Stimulated activated CD8-positive, alpha-beta memory T cell treated with anti-CD3 and anti-CD28 coated beads, Interleukin-4, amount 100 ng/mL, for 24 hours (primary cell): ENCODE measurements around the gene PRMT7.
A peak's percentile ranks its signal among the peaks of the same experiment; 100 is the strongest.

Experiments
- DNase-seq: peaks from one replicate; pipeline ENCODE4 v3.0.0-alpha.2; 2020; ENCODE audit warnings: low read depth

The PRMT7 gene, protein sequence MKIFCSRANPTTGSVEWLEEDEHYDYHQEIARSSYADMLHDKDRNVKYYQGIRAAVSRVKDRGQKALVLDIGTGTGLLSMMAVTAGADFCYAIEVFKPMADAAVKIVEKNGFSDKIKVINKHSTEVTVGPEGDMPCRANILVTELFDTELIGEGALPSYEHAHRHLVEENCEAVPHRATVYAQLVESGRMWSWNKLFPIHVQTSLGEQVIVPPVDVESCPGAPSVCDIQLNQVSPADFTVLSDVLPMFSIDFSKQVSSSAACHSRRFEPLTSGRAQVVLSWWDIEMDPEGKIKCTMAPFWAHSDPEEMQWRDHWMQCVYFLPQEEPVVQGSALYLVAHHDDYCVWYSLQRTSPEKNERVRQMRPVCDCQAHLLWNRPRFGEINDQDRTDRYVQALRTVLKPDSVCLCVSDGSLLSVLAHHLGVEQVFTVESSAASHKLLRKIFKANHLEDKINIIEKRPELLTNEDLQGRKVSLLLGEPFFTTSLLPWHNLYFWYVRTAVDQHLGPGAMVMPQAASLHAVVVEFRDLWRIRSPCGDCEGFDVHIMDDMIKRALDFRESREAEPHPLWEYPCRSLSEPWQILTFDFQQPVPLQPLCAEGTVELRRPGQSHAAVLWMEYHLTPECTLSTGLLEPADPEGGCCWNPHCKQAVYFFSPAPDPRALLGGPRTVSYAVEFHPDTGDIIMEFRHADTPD

DNA sequence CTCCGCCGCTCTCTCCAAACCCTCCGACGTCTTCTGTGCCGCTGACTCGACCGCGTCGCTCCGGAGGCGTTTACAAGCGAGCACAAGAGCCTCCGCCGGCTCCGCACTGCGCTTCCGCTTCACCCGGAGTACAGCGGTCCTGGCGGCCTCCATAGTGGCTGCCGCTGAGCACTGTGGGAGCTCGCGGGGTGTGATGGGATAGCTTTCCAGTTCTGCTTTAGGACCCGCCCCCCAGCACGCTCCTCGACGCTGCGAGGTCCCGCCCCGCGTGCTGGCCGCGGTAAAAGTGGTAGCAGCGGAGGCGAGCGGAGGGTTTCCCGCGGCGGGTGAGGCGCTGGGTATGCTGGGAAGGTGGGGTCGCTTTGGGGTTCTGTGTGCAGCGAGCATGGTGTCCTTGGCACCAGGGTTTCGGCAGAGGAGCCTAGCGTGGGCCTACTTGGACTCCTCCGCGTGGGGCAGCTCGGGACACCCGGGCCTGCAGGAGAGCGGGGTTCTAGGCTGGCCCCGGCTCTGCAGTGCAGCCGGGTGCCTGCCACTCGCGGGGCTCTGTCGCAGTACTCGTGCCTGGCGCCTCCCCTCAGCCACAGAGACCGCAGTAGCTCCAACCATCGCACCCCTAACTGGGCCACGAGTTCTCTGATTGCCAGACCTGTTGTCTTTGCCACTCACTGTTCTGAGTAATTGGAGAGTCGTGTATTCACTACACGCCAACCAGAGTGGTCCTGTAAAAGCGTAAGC lies at the start of gene PRMT7, which contains the start of gene SLC7A6OS:
Gene PRMT7, plus strand, starts transcription at position 246 of the 738 bp plus-strand sequence. CDS start 4,961 bp downstream, outside the sequence.
Gene SLC7A6OS, minus strand, starts transcription at position 173 of the 738 bp plus-strand sequence. Its CDS starts 20 bp downstream, at position 153.
- peak; percentile 91 for DNase-seq

DNA sequence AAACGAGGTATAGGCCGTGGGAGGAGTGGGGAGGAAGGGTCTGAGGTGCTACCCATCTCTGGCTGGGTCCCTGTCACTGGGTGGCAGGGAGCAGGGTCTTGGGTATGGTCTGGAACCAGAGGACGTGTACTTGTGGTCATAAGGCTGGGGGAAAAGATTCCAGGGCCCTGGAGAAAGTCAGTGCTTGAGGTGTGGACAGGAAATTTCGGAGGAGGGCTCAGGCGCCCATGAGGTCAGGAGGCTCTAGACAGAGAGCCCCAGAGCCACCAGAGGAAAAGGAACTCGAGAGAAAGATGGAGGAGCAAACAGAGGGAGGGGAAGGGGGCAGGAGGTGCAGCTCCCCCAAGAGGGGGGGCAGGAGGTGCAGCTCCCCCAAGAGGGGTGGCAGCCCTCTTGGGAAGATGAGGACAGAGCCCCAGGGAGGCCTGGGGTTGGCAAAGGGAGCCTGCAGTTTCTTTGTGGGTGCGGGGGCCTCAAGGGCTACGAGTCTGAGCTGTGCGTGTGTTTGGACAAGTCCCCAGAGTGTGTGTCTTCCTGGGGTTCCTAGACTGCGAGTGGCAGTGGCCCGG lies 47.2 kb upstream of the PRMT7 start:
- DNase-seq = no peak

DNA sequence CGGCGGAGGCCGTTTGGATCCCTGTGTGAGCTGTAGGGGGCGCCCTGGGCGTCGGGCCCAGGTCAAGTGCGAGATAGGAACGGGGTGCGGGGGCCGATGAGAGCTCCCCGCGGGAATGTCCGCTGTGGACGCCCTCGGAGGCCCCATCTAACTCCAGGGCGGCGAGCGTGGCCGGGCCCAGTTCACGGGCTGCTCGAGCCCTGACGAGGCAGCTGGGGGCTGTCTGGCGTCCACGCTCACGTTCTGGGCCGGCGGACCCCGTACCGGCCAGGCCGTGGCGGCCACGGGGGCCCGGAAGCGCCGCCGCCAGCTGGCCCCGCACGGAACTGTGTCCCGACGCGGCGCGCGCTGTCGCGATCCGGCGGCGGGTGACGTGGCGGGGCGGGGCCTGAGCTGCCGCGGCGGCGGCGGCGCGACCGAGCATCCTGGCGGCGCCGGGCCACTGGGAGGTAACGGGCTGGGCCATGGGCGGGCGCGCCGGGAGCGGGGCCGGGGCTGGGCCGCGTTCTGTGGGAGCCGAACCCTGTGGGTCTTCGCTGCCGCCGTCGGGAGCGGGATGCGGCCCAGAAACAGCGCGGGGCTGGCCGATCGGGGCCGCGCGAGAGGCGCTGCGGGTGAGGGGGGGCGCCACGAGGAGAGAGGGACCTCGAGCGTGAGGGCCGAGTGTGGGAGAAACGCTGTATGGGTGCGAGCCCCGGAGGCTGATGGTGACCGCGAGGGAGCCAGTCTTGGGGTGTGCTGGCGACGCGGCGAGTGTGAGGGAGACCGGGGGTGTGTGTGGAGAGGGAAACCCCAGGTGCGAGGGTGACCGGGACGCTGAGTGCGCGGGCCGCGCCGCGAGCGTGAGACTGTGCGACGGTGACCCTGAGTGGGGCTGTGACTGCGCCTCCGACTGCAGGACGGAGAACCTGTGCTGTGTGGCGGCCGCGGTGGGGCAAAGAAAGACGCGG lies 46.4 kb upstream of the PRMT7 start, which contains the start of gene SLC7A6:
Gene SLC7A6, plus strand, starts transcription at position 399 of the 950 bp plus-strand sequence. CDS start 10,201 bp downstream, outside the sequence.
- peak; percentile 75 for DNase-seq

DNA sequence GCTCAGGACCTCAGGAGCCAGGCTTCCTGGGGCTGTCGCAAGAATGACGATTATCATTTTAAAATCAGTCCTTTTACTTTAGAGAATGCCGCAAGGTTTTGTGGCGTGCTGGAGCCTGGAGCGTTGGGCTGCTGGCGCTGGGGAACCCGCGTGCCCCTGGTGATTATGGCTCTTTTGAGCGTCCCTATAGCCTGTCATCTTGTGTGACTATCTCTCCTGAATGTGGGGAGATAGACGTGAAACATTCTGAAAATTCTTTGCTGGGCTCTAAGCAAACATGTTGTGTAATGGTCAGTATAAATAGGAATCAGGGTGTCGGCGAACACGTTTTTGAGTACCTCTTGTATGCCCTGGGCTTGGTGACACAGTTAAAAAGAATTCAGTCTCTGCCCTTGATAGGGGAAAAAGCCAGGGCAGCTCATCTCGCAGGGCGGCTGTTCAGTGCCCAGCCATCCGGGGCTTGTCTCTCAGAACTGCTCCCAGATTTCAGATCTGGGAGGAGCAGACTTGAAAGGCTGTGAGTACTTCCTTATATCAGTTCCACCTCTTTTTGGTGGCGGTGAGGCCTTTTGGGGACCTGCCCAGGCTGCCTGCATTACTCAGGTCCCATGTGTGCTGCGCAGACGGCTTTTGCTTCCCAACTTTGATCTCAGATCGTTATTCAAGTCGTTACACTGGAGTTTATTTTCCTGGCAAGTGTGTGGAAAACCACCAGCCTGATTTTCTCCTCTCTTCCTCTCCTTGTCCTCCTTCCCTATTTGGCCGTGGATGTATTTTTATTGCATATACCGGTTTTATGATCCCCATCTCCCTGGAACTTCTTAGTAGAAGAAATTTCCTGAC lies 45.5 kb upstream of the PRMT7 start:
- DNase-seq = no peak

DNA sequence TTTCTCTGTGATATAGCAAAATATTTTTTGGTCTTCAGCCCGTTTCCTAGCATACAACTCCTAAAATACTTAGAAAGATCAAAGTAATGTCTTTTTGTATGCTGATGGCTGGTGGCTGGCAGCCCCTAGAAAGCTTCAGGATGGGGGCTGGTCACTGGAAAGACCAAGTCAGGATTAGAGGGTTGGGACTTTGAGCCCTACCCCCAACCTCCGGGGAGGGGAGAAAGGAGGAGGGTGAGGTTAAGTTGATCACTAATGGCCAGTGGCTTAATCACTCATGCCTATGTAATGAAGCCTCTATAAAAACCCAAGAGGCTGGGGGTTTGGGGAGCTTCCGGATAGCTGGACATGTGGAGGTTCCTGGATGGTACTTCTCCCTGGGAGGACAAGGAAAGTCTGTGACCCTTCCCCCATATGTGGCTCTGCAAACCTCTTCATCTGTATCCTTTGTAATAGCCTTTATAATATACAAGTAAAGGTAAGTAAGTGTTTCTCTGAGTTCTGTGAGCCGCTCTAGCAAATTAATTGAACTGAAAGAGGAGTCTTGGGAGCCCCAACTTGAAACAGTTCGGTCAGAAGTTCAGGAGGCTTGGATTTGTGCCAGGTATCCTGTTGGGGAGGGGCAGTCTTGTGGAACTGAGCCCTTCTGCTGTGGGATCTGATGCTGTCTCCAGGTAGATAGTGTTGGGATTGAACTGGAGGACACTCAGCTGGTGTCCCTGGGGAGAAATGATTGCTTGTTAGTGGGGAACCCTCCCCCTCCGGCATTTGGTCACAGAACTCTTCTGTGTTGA lies 43.0 kb upstream of the PRMT7 start:
- DNase-seq = no peak

DNA sequence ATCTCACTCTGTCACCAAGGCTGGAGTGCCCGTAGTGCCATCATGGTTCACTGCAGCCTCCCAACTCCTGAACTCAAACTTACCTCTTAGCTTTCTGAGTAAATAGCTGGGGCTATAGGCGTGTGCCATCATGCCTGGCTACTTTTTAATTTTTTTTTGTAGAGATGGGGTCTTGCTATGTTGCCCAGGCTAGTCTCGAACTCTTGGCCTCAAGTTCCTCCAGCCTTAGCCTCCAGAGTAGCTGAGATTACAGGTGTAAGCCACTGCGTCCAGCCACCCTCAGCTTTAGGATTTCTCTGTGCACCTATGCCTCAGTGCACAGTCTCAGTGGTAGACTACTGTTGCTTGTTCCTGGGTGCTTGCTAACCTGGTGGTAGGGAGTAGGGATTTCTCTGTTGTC lies 41.0 kb upstream of the PRMT7 start:
- DNase-seq = no peak

DNA sequence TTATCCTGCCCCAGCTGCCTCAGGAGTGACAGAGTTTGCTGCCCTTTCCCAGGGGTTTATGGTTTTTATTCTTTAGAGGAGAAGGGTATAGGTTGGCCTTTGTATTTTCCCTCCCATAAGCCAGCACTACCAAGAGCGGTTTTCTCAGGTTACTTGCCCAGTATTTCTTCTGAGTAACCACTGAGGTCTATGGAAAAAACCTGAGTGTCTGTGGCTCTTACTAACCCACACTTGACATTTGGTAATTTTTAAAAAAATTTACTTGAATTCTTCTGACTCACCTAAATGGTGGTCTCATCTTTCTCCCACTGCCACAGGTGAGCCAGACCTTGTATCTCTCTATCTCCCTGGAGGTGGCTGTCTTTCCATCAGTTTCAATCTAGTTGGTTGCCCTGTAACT lies 40.5 kb upstream of the PRMT7 start:
- no peak for DNase-seq

DNA sequence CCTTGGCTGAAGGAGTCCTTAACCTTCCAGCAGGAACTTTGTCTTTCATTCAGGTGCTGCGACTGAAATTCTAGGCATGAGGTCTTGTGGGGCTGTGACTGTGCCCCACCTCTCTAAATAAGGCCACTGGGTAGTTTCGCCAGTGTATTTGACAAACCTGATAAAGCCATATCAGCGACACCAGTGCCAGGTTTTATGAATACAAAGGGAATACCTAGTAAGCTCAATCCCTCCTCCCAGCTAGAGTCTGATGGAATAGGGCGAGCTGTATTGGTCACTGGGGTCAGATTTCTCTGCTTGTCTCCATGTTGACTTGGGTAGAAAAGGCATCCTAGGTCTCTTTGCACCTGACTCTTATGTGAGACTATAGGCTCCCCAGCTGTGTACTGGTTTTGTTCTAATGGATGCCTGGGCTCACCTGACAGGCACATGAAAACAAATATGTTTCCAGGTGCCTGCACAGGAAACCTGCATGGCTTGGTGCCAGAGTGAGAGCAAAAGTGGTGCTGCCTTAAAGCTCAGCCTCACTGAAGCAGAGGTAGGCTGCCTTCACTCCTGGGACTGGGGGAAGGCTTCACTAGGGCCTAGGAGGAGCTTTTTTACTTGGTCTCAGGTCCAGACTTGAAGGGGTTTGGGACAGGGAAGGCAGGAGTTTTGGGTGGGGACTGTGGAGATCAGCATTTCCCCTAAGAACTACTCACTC lies 38.2 kb upstream of the PRMT7 start:
- no peak for DNase-seq

DNA sequence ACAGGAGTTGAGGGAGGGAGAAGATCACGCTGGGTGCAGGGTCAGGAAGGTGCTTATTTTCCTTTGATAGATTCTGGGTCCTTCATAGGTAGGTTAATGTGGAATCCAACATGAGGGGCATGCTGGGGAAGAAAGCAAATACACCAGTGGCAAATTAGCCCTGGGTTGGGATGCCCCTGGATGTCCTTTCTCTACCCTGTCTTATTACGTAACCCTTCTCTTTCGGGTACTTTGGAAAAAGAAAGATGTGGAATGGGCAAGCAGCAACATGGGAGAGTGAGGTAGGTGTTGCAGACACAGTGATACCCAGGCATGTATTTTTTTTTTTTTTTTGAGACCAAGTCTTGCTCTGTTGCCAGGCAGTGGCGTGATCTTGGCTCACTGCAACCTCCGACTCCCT lies 37.4 kb upstream of the PRMT7 start:
- DNase-seq = no peak

DNA sequence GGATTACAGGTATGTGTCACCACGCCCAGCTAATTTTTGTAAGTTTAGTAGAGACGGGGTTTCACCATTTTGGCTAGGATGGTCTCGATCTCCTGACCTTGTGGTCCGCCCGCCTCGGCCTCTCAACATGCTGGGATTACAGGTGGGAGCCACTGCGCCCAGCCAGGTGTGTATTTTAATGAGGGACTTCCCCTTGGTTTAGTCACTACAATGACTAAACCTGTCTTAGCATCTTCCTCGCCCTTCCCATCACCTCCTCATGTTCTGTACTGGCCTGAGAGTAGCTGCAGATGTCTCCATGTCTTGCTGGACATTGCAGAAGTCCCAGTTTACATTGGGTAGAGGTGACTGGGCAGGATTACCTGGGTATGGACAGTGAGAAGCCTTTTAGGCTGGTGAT lies 36.9 kb upstream of the PRMT7 start:
- no peak for DNase-seq

DNA sequence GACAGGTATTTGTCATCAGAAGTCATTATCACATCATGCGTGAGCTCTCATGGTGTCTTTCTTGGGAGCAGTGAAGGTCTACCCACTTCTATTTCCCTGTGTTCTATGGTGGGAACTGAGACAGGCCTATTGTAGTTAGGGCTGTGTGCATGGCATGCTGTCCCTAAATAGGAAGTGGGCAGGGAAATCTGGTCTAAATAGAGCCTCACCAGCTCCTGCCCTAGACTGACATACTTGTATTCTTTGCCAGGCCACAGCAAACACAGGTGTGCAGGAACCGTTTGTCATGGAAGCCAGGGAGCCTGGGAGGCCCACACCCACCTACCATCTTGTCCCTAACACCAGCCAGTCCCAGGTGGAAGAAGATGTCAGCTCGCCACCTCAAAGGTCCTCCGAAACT lies 36.4 kb upstream of the PRMT7 start:
- DNase-seq = no peak

DNA sequence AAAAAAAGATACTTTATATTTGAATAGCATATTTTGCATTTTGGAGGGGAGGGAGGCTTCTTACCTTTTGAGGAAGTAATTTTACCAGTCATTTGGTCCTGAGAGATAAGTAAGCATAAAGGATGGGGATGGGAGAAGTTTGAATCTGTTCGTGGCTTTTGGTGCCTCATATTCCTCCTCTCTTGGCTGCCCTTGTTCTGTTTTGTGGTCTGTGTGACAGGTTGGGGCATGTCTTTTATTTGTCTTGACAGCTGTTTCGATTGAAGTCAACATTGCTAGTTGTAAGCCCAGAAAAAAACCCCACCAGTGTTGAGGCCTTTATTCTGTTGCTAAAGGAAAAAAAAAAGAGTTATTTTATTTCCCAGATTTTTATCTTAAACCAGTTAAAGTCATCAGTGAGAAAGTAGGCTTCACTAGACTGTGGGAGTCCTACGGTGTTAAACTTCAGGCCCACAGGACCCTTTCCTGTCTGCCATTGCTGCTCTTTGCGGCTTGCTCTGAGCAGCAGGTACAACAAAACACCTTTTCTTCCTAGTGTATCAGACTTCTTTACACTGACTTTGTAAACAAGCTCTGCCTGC lies 35.1 kb upstream of the PRMT7 start:
- no peak for DNase-seq

DNA sequence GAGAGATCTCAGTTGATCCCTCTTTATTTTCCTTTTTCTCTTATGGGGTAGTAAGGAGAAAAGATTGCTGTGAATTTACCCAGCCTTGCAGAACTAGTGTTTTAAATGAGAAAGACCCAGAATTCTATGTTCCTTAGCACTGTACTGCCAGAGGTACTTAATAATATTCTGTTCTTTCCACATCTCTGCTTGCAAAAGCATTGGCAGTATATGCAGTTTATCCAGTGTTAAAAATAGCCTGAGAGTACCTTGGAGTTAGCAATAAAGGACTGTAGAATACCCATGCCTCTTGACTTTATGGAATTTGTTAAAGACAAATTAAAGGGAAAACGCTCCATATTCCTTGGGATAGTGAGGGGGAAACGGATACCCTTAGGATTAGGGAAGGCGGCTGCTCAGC lies 34.6 kb upstream of the PRMT7 start:
- no peak for DNase-seq

DNA sequence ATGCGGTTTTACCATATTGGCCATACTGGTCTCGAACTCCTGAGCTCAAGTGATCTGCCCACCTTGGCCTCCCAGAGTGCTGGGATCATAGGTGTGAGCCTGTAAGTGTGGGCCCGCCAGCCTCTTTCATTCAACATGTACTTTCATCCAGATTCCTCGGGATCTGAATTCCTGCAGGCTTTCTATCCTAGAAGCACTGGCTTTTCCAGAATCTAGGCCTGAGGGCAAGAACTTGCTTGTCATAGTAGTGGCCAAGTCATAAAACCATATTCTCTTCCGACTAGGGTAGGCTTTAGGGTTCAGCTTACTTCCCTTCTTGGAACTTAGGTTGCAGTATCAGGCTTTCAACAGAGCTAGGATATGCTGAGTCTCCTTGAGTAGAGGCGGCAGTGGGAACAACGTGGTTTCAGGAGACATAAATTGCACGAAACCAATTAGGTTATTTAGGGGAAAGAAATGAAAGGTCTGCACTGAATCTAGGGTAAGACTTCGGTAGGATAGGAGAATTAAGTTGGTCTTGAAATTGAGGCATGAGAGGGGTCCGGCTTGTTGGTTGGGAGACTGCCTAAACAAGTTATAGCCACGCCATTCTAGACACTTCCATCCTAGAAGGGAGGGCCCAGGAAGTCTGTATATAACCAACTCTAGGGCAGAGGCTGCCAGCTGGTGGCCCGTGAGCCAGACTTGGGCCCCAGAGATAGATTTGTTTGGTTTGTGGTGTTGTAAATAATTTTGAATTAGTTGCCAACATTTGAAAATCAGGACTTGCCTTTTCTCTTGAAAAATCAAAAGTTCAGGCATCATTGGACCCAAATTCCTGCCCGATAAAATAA lies 30.9 kb upstream of the PRMT7 start:
- DNase-seq = no peak

DNA sequence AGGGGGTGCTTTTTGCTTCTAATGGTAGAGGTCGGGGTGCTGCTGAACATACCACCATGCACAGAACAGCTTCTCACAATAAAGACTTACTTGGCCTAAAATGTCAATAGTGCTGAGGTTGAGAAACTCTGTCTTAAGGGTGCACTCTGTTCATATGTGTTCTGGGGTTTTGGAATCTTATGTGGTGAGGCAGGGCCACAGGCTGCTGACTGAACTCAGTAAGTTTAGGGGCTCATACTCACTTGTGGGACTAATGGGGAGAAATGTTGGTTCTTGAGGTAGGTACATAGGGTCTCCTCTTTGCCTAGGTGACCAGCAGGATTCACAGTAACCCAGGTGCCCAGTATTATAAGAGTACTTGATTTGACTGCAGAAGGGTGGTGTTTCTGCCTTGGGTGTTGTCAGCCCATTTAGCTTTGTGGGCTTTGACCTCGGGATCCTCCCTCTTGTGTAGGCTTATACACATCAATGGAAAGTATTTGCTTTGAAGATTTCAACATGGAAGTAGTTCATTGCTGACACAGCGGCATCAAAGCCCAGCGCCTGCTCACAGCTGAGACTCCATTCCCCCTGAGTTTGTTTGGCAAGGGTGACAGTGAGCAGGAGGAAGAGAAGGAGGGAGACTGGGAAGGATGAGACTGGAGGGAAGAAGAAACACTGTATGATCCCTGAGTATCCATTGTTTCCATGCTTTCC lies 29.3 kb upstream of the PRMT7 start:
- no peak for DNase-seq

DNA sequence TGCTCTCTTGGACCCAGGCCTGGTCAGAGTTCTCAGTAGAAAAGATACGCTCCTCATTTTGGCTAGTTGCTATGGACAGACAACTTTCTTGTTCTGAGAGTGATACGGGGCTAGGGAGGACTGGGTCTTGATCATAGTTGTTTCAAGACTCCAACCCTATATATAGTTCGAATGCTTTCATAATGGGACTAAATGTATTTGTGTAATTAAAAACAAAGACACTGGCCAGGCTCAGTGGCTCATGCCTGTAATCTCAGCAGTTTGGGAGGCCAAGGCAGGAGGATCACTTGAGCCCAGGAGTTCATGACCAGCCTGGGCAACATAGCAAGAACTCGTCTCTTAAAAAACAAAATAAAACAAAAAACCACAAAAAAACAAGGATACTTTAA lies 28.8 kb upstream of the PRMT7 start:
- DNase-seq = no peak

DNA sequence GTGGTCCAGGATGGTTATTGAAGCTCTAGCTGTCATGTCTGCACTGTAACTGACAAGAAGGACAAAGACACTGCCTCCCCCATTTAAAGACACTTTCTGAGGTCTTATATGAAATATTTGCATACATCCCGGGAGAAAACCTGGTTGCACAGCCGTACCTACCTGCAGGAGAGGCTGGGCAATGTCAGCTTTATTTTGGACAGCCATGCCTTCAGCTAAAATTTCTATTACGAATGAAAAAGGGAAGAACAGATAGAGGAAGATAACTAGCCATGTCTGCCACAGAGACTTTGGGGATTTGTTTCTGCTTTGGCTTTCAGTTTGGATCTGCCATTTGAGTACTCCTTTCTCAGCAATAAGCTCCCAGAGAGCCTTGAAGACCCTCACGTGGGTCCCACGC lies 27.5 kb upstream of the PRMT7 start:
- no peak for DNase-seq
